Endothelial cell of umbilical vein (primary cell): ENCODE measurements around the gene ZBTB48.

Experiments used
- GATA2 ChIP-seq: IDR thresholded peaks from 2 replicates; pipeline ENCODE4 v1.7.0; 2011; ENCODE audit warnings: low read depth, mild to moderate bottlenecking, moderate library complexity, mixed read lengths, low read length; ENCODE audit not compliant: insufficient read length, insufficient read depth
- MYC ChIP-seq: IDR thresholded peaks from one replicate; pipeline ENCODE4 v1.6.1; 2011; ENCODE audit warnings: mild to moderate bottlenecking, low read depth, low read length
- POLR2A ChIP-seq: IDR thresholded peaks from 2 replicates; pipeline ENCODE4 v1.6.1; 2012; ENCODE audit warnings: low read depth, mild to moderate bottlenecking, control low read depth, low read length
- POLR2AphosphoS5 ChIP-seq: IDR thresholded peaks from 2 replicates; pipeline ENCODE4 v1.6.1; 2012; ENCODE audit warnings: low read depth, mild to moderate bottlenecking, control low read depth, low read length, moderate library complexity; ENCODE audit not compliant: insufficient read depth
- TF ChIP-seq, protein P1 (sequence below), 2 donors: IDR thresholded peaks; 1 replicate in 1 of 2; 2 replicates in 1 of 2; pipeline ENCODE4 v1.5.1; 2011; ENCODE audit warnings: low read length in 2 of 2, mild to moderate bottlenecking in 2 of 2, moderate library complexity in 2 of 2, control low read depth in 1 of 2, inconsistent platforms in 1 of 2, low read depth in 1 of 2; ENCODE audit not compliant: insufficient read depth in 1 of 2; ENCODE audit errors: extremely low read depth in 1 of 2
- TF ChIP-seq, protein P2 (sequence below): IDR thresholded peaks from 2 replicates; pipeline ENCODE4 v1.6.1; 2011; ENCODE audit not compliant: insufficient read depth, insufficient read length

- TF ChIP-seq POLR2AphosphoS5 (no peak), POLR2A (no peak), GATA2 (no peak), MYC (no peak)
- TF ChIP-seq, protein P1, sequence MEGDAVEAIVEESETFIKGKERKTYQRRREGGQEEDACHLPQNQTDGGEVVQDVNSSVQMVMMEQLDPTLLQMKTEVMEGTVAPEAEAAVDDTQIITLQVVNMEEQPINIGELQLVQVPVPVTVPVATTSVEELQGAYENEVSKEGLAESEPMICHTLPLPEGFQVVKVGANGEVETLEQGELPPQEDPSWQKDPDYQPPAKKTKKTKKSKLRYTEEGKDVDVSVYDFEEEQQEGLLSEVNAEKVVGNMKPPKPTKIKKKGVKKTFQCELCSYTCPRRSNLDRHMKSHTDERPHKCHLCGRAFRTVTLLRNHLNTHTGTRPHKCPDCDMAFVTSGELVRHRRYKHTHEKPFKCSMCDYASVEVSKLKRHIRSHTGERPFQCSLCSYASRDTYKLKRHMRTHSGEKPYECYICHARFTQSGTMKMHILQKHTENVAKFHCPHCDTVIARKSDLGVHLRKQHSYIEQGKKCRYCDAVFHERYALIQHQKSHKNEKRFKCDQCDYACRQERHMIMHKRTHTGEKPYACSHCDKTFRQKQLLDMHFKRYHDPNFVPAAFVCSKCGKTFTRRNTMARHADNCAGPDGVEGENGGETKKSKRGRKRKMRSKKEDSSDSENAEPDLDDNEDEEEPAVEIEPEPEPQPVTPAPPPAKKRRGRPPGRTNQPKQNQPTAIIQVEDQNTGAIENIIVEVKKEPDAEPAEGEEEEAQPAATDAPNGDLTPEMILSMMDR (IDR thresholded peaks at IDR 0.05; ENCODE audit: extremely low read depth in 1 of 2, insufficient read depth in 1 of 2, low read depth in 1 of 2, low read length in 2 of 2): no peak
- TF ChIP-seq, protein P2, sequence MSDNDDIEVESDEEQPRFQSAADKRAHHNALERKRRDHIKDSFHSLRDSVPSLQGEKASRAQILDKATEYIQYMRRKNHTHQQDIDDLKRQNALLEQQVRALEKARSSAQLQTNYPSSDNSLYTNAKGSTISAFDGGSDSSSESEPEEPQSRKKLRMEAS: no peak
These were observed 18.0 kb downstream of the ZBTB48 start for GRCh38 chr1:6597777-6598131.
